DND-41 (cell line): ENCODE data around the gene CHCHD3.

ENCODE experiments used
- CTCF ChIP-seq: IDR thresholded peaks from 2 replicates; pipeline ENCODE4 v1.5.1; 2012; ENCODE audit warnings: borderline replicate concordance, low read length, moderate library complexity, mild to moderate bottlenecking; ENCODE audit not compliant: poor library complexity, severe bottlenecking; ENCODE audit errors: extremely low read depth
- EZH2 ChIP-seq: IDR thresholded peaks from 3 replicates; pipeline ENCODE4 v1.6.1; 2012; ENCODE audit warnings: borderline replicate concordance, low read depth, mild to moderate bottlenecking, moderate library complexity, low read length, inconsistent platforms; ENCODE audit not compliant: severe bottlenecking

DNA sequence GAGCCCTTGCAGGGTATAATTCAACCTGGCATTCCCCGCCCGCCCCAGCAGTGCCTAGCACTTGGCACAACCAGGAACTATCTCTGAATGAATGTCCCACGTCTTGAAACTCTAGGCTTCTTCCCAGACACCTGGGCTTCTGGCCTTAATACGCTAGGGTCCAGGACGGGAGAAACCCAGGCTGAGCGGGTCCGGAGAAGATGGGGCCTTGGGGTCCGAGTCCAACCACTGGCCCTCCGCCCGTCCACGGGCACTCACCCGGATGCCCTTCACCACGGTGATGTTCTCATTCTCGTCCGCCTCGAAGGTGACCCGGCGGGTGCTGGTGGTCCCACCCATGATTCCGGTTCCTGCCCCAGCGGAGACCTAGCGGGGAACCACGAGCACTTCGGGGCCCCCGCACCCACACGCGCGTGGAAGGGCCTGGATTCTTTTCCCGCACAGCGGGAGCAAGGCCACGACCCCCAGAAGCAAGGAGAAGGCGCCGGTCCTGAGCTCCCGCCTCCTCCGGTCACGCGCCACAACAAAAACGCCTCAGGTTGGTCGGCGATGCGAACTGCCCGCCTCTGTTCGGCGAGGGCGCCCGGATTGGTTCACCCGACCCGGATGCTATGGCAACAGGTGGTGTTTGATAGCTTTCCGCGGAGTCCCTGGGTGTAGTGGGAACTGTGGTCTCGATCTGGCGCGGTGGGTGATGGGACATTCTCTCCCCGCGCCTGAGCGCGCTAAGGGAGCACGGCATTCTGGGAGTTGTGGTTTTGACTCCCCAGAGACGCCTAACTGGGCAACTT, at the start of gene CHCHD3:
- TF ChIP-seq CTCF = no peak
- no peak for TF ChIP-seq EZH2
